A673 (cell line): Measurements from ENCODE around the gene INTS12. TPM values are rescaled to one million over a fixed set of nuclear protein-coding genes. Genes with fewer than 3 reads are reported as not detected.
A peak's percentile ranks its signal among the peaks of the same experiment; 100 is the strongest.

ENCODE experiments used
- BruUV-seq: library from RNA; stranded (reverse); fragments of 400-500 nt; replicated peaks from 2 replicates; lab custom pipeline; 2021; lab: Mats Ljungman, UMichigan
- CTCF ChIA-PET: fragments of 300-600 bp; sonication (Branson Sonifier 250); formaldehyde crosslinking; loops from one replicate; lab custom pipeline; 2022; ENCODE audit warnings: antibody characterized with exemption; lab: Charles Lee
- POLR2A ChIA-PET: fragments of 300-600 bp; sonication (Branson Sonifier 250); formaldehyde crosslinking; loops from one replicate; lab custom pipeline; 2022; ENCODE audit warnings: antibody characterized with exemption; ENCODE audit not compliant: low non-redundant PET; lab: Charles Lee
- DNase-seq: peaks from one replicate; pipeline ENCODE4 v3.0.0-alpha.2; 2015; ENCODE audit warnings: low spot score
- H3K27ac ChIP-seq: fragments of 200-600 bp; sonication (generic); 2 replicates; pipeline ENCODE4 v1.5.1; 2016; ENCODE audit warnings: mixed run types, low read depth, mild to moderate bottlenecking, mixed read lengths, antibody characterized with exemption, low read length; ENCODE audit not compliant: poor library complexity, severe bottlenecking
- H3K27me3 ChIP-seq: fragments of 200-600 bp; sonication (generic); replicated peaks from 2 replicates; pipeline ENCODE4 v1.6.1; 2017; ENCODE audit warnings: mixed run types, low read depth, mild to moderate bottlenecking, mixed read lengths, antibody characterized with exemption, low read length; ENCODE audit not compliant: insufficient read depth, poor library complexity
- H3K36me3 ChIP-seq: fragments of 200-600 bp; sonication (generic); 2 replicates; pipeline ENCODE4 v1.6.1; 2016; ENCODE audit warnings: mixed run types, mild to moderate bottlenecking, mixed read lengths, antibody characterized with exemption, low read length; ENCODE audit not compliant: insufficient read depth, poor library complexity, severe bottlenecking
- H3K4me1 ChIP-seq: fragments of 200-600 bp; sonication (generic); 2 replicates; pipeline ENCODE4 v1.6.1; 2017; ENCODE audit warnings: mixed run types, mild to moderate bottlenecking, mixed read lengths, antibody characterized with exemption, low read length; ENCODE audit not compliant: insufficient read depth, poor library complexity, severe bottlenecking
- H3K4me3 ChIP-seq: fragments of 200-600 bp; sonication (generic); 2 replicates; pipeline ENCODE4 v1.5.1; 2016; ENCODE audit warnings: low read depth, mixed run types, mild to moderate bottlenecking, mixed read lengths, low read length; ENCODE audit not compliant: poor library complexity, severe bottlenecking
- H3K9me3 ChIP-seq: fragments of 200-600 bp; sonication (generic); 2 replicates; pipeline ENCODE4 v1.6.1; 2016; ENCODE audit warnings: mixed run types, low read depth, mild to moderate bottlenecking, mixed read lengths, antibody characterized with exemption, low read length; ENCODE audit not compliant: poor library complexity, severe bottlenecking
- EZH2 ChIP-seq: fragments of 200-600 bp; sonication (generic); IDR thresholded peaks from 2 replicates; pipeline ENCODE4 v1.6.1; 2017; ENCODE audit warnings: borderline replicate concordance, low read depth, mild to moderate bottlenecking, mixed read lengths, antibody characterized with exemption, low read length; ENCODE audit not compliant: poor library complexity, severe bottlenecking
- intact Hi-C: fragments of 100-400 bp; cut with micrococcal nuclease; formaldehyde crosslinking; loops from one replicate; pipeline ENCODE4 v1.10.0; 2022; ENCODE audit not compliant: unreplicated experiment
- total RNA-seq: library from RNA; stranded (reverse); gene quantifications from 2 replicates; pipeline ENCODE4 v1.2.3, GENCODE V29; 2021
- TF ChIP-seq, protein P1 (sequence below): fragments of 300-800, 200-600 bp; sonication (generic); conservative IDR thresholded peaks from 2 replicates; pipeline ENCODE4 v1.5.1; 2017; ENCODE audit warnings: low read depth, mild to moderate bottlenecking, antibody characterized with exemption, low read length, moderate library complexity, mixed read lengths

INTS12 gene
- total RNA-seq, 1 experiment from 2014 or later, result 28.3 TPM

DNA sequence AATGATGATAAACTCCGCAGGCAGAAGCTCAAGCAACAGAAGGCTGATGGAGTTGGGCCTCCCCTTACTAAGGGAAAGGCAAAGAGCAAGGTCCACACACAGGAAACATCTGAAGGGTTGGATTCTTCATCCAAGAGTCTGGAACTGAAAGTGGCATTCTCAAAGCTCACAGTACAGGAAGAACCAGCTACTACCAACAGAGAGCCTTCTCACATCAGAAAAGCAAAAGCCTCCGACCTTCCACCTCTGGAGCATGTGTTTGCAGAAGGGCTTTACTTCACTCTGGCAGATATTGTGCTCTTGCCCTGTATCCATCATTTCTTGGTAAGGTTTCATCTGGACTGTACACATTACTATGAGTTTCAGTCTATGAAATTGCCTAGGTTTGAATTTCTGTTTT lies 10.7 kb upstream of the INTS12 start:
- Histone ChIP-seq H3K27me3 (no peaks in the 10 kb centered on the region), H3K4me3 (no peak overlapping the region), H3K9me3 (no peaks in the 10 kb centered on the region), H3K27ac (no peak overlapping the region), H3K36me3 (peaks cover 12% of the 10 kb centered on the region), H3K4me1 (peaks cover 11% of the 10 kb centered on the region)
- CTCF ChIA-PET, result no interaction called here
- POLR2A ChIA-PET, result no interaction called here
- intact Hi-C loops, result loop anchor here (10.0 kb wide), 1 partner anchor 476 kb away; no protein-coding TSS in a partner anchor
- TF ChIP-seq, protein P1, sequence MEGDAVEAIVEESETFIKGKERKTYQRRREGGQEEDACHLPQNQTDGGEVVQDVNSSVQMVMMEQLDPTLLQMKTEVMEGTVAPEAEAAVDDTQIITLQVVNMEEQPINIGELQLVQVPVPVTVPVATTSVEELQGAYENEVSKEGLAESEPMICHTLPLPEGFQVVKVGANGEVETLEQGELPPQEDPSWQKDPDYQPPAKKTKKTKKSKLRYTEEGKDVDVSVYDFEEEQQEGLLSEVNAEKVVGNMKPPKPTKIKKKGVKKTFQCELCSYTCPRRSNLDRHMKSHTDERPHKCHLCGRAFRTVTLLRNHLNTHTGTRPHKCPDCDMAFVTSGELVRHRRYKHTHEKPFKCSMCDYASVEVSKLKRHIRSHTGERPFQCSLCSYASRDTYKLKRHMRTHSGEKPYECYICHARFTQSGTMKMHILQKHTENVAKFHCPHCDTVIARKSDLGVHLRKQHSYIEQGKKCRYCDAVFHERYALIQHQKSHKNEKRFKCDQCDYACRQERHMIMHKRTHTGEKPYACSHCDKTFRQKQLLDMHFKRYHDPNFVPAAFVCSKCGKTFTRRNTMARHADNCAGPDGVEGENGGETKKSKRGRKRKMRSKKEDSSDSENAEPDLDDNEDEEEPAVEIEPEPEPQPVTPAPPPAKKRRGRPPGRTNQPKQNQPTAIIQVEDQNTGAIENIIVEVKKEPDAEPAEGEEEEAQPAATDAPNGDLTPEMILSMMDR, result no peak
- TF ChIP-seq EZH2, result no peak
- DNase-seq, result no peak
- no TSS peak for BruUV-seq

DNA sequence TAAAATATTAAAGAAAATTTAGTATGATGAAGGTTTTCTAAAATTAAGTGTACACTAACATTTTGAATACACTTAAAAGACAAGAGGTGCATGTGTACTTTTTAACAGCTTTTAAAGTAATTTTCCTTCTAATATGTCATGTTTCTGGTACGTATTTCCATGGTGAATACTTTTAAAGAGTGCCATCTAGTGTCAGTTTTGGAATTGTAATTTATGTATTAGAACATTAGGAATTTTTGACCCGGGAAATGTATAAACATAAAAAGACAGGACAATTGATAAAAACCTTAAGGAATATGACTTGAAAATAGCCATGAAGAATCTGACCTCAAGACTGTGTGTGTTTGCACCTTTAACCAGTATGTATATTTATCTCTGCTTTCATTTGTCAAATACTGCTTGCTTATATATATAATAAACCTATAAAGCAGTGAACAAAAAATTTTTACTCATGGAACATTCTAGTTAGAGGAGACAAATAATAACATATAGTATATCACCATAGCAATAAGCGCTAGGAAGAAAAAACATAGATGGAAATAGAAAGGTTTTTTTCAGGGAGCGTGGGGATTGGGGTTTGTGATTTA lies 7.3 kb upstream of the INTS12 start:
- TF ChIP-seq, protein P1, result peak; percentile 64
- no peak for TF ChIP-seq EZH2
- POLR2A ChIA-PET, result interaction anchor here (0.8 kb wide), 1 partner anchor 171 kb away, joined by 3 read pairs; no protein-coding TSS in a partner anchor
- DNase-seq, result peak; percentile 74
- Histone ChIP-seq H3K4me3 (no peak overlapping the region), H3K36me3 (peaks cover 12% of the 10 kb centered on the region), H3K9me3 (no peaks in the 10 kb centered on the region), H3K27ac (no peak overlapping the region), H3K27me3 (no peaks in the 10 kb centered on the region), H3K4me1 (peaks cover 31% of the 10 kb centered on the region)
- CTCF ChIA-PET, result interaction anchor here (0.7 to 0.8 kb wide), 3 partner anchors 195 to 1719 kb away, joined by 3 to 6 read pairs (median 3); no protein-coding TSS in a partner anchor
- intact Hi-C loops, result loop anchor here (2.0 to 10.0 kb wide), 2 partner anchors 479 to 569 kb away; partner anchors contain the start of gene TET2
- no TSS peak for BruUV-seq

DNA sequence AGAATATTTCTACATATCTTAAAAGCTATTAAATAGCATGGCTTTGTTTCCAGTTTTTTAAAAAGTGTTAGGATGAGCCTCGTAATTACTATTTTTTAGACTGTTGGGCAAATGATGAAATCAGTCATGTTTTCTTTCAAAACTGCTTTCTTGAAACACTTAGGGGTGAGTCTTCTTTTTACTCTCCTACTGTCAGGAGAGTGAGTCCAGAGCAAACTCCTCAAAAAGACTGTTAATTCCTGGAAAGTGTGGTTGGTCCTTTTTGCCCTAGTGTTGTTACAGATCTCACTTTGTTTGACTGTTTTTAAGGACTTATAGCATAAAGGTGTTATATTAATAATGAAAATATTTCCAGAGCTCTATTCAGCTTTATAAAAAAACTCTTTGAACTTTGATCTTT lies 6.4 kb upstream of the INTS12 start:
- no peak for DNase-seq
- H3K36me3 ChIP-seq, result peaks cover 8% of the 10 kb centered on the region
- CTCF ChIA-PET, result interaction anchor here (0.7 to 0.8 kb wide), 3 partner anchors 194 to 1718 kb away, joined by 3 to 6 read pairs (median 3); no protein-coding TSS in a partner anchor
- H3K4me3 ChIP-seq, result no peak overlapping the region
- peaks cover 31% of the 10 kb centered on the region for H3K4me1 ChIP-seq
- H3K27ac ChIP-seq, result peak overlapping the region; percentile 0
- BruUV-seq, result no TSS peak
- POLR2A ChIA-PET, result interaction anchor here (0.8 kb wide), 1 partner anchor 170 kb away, joined by 3 read pairs; no protein-coding TSS in a partner anchor
- H3K27me3 ChIP-seq, result no peaks in the 10 kb centered on the region
- H3K9me3 ChIP-seq, result no peaks in the 10 kb centered on the region
- TF ChIP-seq, protein P1, result no peak
- TF ChIP-seq EZH2, result no peak
- intact Hi-C loops, result loop anchor here (2.0 to 10.0 kb wide), 3 partner anchors 480 to 1718 kb away; partner anchors contain the start of gene TET2
